Measurements from ENCODE around the gene ISYNA1.

Gene ISYNA1

DNA sequence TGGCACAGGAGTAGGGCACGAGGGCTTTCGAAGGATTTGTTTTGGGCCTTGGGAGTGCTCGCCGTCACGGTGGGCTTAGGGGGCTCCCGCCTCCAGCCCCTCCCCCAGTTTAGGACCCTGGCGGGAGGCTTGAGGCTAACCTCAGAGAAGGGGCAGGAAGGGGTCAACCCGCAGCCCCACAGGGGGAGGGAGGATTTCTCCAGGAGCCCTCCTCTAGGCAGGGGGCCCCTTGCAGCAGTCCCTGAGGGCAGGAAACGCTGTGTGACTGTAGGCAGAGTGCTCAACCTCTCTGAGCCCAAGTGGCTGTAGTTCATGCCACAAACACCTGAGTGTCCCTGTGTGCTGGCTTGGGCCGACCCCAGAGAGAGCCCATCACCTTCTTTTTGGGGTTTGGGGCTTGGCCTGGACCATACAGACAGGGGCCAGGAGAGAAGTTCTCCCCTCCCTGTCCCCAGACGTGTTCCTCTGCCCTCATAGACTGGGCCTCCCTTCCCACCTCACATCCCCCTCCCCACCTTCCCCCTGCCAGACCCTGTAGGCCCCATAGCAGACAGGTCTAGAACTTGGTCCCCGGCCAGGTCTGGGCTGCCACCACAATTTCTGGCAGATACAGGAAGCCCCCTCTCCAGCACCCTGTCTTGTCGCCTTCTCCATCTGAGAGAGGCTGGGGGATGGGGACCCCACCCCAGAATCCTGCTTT lies 8.1 kb downstream of the ISYNA1 start:
- TF ChIP-seq TCF12 (IDR thresholded peaks at IDR 0.05; ENCODE audit: low read depth) (no peak), CEBPB (IDR thresholded peaks at IDR 0.05) (no peak), EGR1 (IDR thresholded peaks at IDR 0.05) (no peak)

DNA sequence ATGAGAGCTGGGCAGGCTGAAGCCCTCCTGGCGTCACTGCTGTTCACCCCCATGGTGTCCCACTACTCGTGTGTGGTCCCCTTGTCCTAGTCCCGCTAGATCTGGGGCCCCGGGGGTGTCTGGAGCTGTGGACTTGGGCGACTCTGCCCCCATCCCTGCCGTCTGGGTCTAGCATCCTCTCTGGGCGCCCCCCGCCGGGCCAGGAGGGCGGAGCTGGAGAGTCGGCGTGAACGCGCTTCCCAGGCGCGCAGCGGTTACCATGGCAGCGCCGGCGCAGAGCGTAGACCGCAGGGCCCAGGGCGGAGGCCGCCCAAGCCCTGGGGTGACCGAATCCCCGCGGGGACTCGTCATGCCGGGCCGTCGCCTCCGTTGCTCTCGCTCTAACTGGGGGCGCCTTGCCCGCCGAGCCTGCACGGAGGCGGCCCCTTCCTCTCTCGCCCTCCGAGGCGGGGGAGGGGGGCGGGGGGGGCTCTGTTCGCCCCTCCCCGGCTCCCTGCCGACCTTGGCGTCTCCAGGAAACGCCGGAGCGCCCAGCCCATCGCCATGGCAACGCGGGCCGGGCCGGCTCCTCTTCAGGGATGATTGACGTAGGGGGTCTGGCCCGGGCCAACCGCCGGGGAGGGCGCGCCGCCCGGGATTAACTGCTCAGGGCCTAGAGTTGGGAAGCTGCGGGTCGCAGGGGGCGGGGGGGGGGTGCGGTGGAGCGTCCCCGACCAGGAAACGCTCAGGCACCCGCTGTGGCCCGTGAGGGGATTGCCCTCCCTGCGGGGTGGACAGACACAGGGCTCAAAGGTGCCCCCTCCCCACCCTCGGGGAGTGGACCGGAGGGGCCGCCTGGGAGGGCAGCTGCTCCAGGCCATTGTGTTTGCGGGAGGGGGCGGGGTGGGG lies 8.9 kb downstream of the ISYNA1 start:
- TF ChIP-seq ZBTB7A (IDR thresholded peaks at IDR 0.05; ENCODE audit: low read depth) (peak; percentile 86), EGR1 (IDR thresholded peaks at IDR 0.05) (peak; percentile 42; the same call in 1 of the 2 replicates), YY1 (IDR thresholded peaks at IDR 0.05; ENCODE audit: low read depth) (0 out of 2 replicates have a peak, but pooled peaks have one; percentile 16), TAF1 (IDR thresholded peaks at IDR 0.05; ENCODE audit: low read depth) (no peak)
- TF ChIP-seq, protein P1, sequence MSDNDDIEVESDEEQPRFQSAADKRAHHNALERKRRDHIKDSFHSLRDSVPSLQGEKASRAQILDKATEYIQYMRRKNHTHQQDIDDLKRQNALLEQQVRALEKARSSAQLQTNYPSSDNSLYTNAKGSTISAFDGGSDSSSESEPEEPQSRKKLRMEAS (IDR thresholded peaks at IDR 0.05): 0 out of 2 replicates have a peak, but pooled peaks have one; percentile 15

DNA sequence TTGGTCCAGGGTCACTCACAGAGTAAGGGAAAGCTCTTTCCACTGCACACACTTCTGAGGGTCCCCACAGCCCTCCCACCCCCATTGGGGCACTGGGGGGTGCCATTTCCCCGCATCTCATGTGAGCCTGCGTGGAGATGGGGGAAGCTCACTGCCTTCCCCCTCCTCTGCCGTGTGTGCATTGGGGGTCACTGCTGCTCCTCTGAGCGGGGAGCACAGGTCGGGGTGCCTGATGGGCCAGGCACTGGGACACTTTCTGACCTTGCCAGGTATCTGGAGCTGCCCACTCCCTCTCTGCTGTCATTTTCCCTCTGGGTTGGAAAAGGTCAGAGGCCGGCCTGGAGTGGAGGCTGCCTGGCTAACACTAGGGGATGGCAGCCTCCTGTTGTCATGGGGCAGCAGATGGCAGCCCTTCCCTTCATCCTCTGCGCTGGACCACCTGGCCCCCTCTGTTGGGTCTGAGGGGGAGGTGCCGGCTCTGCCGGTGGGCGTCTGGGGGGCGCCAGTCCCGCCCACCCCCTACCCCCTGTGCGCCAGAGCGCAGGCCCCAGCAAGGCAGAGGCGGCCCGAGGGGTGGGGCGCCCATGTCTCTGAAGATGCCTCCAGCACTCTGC lies 9.7 kb downstream of the ISYNA1 start:
- TF ChIP-seq ZBTB7A (IDR thresholded peaks at IDR 0.05; ENCODE audit: low read depth) (no peak), EP300 (IDR thresholded peaks at IDR 0.05; ENCODE audit: borderline replicate concordance) (no peak), TCF12 (IDR thresholded peaks at IDR 0.05; ENCODE audit: low read depth) (no peak), CEBPB (IDR thresholded peaks at IDR 0.05) (no peak)

DNA sequence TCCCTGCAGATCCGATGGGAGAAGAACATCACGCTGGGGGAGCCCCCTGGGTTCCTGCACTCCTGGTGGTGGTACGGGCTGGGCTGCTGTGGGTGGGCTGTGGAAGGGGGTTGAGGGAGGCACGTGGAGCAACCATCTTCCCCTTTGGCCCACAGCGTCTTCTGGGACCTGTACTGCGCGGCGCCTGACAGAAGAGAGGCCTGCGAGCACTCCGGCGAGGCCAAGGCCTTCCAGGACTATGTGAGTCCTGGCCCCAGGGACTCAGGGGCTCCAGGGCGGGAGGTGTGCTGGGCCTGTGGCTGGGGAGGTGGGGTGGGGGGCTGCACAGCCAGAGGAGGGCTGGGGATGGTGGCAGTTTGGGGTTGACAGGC lies 10.2 kb downstream of the ISYNA1 start:
- TF ChIP-seq, protein P2, sequence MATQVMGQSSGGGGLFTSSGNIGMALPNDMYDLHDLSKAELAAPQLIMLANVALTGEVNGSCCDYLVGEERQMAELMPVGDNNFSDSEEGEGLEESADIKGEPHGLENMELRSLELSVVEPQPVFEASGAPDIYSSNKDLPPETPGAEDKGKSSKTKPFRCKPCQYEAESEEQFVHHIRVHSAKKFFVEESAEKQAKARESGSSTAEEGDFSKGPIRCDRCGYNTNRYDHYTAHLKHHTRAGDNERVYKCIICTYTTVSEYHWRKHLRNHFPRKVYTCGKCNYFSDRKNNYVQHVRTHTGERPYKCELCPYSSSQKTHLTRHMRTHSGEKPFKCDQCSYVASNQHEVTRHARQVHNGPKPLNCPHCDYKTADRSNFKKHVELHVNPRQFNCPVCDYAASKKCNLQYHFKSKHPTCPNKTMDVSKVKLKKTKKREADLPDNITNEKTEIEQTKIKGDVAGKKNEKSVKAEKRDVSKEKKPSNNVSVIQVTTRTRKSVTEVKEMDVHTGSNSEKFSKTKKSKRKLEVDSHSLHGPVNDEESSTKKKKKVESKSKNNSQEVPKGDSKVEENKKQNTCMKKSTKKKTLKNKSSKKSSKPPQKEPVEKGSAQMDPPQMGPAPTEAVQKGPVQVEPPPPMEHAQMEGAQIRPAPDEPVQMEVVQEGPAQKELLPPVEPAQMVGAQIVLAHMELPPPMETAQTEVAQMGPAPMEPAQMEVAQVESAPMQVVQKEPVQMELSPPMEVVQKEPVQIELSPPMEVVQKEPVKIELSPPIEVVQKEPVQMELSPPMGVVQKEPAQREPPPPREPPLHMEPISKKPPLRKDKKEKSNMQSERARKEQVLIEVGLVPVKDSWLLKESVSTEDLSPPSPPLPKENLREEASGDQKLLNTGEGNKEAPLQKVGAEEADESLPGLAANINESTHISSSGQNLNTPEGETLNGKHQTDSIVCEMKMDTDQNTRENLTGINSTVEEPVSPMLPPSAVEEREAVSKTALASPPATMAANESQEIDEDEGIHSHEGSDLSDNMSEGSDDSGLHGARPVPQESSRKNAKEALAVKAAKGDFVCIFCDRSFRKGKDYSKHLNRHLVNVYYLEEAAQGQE (IDR thresholded peaks at IDR 0.05; ENCODE audit: low read depth): no peak
- TF ChIP-seq RAD21 (IDR thresholded peaks at IDR 0.05; ENCODE audit: low read depth): no peak

DNA sequence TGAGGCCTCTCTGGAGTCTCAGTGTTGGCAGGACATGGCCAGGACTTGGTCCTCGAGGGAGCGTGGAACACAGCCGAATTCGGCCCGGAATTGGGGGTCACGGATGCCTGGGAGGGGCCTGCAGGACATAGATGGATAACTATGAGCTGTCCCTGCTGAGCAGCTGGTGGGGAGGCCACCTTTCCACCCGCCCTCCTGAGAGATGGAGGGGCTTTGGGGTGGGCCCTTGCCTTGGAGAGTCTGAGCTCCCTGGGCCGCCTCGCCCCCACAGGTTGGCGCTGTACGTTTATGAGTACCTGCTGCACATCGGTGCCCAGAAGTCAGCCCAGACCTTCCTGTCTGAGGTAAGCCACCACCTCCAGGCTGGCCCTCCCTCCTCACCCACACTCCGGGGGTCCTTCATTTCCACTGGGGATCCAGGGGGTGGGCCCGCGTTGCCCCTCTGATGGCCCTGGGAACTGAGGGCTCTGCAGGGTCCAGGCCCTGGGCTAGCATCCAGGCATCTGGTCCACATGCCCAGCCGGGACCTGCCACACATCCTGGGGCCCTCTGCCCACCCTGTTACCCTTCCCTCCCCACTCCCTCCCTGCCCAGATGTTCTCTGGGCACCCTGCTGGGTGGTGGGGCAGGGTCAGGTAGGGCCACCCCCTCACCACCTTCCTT lies 10.7 kb downstream of the ISYNA1 start:
- no peak for TF ChIP-seq TCF12 (IDR thresholded peaks at IDR 0.05; ENCODE audit: low read depth)
- TF ChIP-seq RAD21 (IDR thresholded peaks at IDR 0.05; ENCODE audit: low read depth): no peak
- TF ChIP-seq CREB1 (IDR thresholded peaks at IDR 0.05; ENCODE audit: low read depth): no peak
- TF ChIP-seq ZBTB7A (IDR thresholded peaks at IDR 0.05; ENCODE audit: low read depth): no peak
- TF ChIP-seq, protein P3, sequence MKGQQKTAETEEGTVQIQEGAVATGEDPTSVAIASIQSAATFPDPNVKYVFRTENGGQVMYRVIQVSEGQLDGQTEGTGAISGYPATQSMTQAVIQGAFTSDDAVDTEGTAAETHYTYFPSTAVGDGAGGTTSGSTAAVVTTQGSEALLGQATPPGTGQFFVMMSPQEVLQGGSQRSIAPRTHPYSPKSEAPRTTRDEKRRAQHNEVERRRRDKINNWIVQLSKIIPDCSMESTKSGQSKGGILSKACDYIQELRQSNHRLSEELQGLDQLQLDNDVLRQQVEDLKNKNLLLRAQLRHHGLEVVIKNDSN (IDR thresholded peaks at IDR 0.05): no peak
- no peak for TF ChIP-seq TEAD4 (IDR thresholded peaks at IDR 0.05)
- TF ChIP-seq YY1 (IDR thresholded peaks at IDR 0.05; ENCODE audit: low read depth): no peak
- no peak for TF ChIP-seq CEBPB (IDR thresholded peaks at IDR 0.05)
- TF ChIP-seq TAF1 (IDR thresholded peaks at IDR 0.05; ENCODE audit: low read depth): no peak
- TF ChIP-seq, protein P2 (IDR thresholded peaks at IDR 0.05; ENCODE audit: low read depth): no peak
- TF ChIP-seq EP300 (IDR thresholded peaks at IDR 0.05; ENCODE audit: borderline replicate concordance): no peak
- TF ChIP-seq, protein P1 (IDR thresholded peaks at IDR 0.05): no peak
- no peak for TF ChIP-seq NFIC (IDR thresholded peaks at IDR 0.05)
- no peak for TF ChIP-seq EGR1 (IDR thresholded peaks at IDR 0.05)
- no peak for TF ChIP-seq FOXM1 (IDR thresholded peaks at IDR 0.05; ENCODE audit: borderline replicate concordance, low read depth)

DNA sequence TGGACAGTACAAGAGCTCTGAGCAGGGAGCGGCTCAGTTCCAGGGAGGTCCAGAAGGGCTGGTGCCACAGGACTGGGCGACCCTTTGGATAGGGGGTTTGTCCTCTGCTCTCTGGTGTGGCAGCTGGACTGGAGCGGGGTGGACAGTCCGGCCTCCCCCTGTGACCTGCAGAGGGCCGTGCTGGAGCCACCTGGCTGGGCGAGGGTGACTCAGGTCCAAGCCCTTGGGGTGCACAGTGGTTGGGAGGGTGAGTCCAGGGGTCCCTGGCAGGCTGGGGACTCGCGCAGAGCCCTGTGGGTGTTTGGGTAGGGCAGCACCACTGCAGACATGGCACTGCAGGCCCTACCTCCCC lies 11.5 kb downstream of the ISYNA1 start:
- TF ChIP-seq, protein P3 (IDR thresholded peaks at IDR 0.05): no peak
- TF ChIP-seq TCF12 (IDR thresholded peaks at IDR 0.05; ENCODE audit: low read depth) (no peak), NFIC (IDR thresholded peaks at IDR 0.05) (no peak), TEAD4 (IDR thresholded peaks at IDR 0.05) (no peak), TAF1 (IDR thresholded peaks at IDR 0.05; ENCODE audit: low read depth) (no peak), EP300 (IDR thresholded peaks at IDR 0.05; ENCODE audit: borderline replicate concordance) (no peak), RAD21 (IDR thresholded peaks at IDR 0.05; ENCODE audit: low read depth) (no peak)
- TF ChIP-seq, protein P2 (IDR thresholded peaks at IDR 0.05; ENCODE audit: low read depth): no peak
